Right renal pelvis (tissue), 4 donors: Measurements from ENCODE around the gene PTPRS. TPM values are rescaled to one million over a fixed set of nuclear protein-coding genes. Genes with fewer than 3 reads are reported as not detected.

Experiments used
- polyA plus RNA-seq, 4 donors: library from polyadenylated mRNA; unstranded; fragments of 120-200 nt; gene quantifications; one replicate each; pipeline ENCODE4 v1.2.1, GENCODE V29; 2013; ENCODE audit not compliant: insufficient read length in 4 of 4

PTPRS gene
- polyA plus RNA-seq, 4 donors, result 51.8 to 67.1 (median 58.4) TPM

Other genes starting within 250 kb of the PTPRS start
- gene ZNRF4, start 114.6 kb upstream of the PTPRS start, polyA plus RNA-seq, result not detected
- 1 to 10 TPM in 1 of 4 donors, under 1 TPM in 3; 0.18 to 1.1 (median 0.55) TPM for gene TINCR, start 227.1 kb upstream of the PTPRS start, polyA plus RNA-seq